Panc1 (cell line): ENCODE data around the gene ANKRD17. TPM values are rescaled to one million over a fixed set of nuclear protein-coding genes. Genes with fewer than 3 reads are reported as not detected.

ENCODE experiments used
- ATAC-seq: fragments of 200-7000 bp; cut with Tn5 transposase; 2 replicates; pipeline ENCODE4 v1.9.1; 2020; ENCODE audit warnings: mild to moderate bottlenecking, moderate library complexity
- BruUV-seq: library from RNA; stranded (reverse); fragments of 400-500 nt; replicated peaks from 2 replicates; lab custom pipeline; 2021; lab: Mats Ljungman, UMichigan
- CTCF ChIA-PET: fragments of 300-600 bp; sonication (Branson Sonifier 250); formaldehyde crosslinking; loops from one replicate; lab custom pipeline; 2022; ENCODE audit warnings: antibody characterized with exemption; lab: Charles Lee
- POLR2A ChIA-PET: fragments of 300-600 bp; sonication (Branson Sonifier 250); formaldehyde crosslinking; loops from one replicate; lab custom pipeline; 2022; ENCODE audit warnings: antibody characterized with exemption; lab: Charles Lee
- DNase-seq: peaks from one replicate; pipeline ENCODE4 v3.0.0-alpha.2; 2010; ENCODE audit warnings: low read depth, low spot score
- H3K27ac ChIP-seq: 2 replicates; pipeline ENCODE4 v1.5.1; 2011; ENCODE audit warnings: mild to moderate bottlenecking, low read length, inconsistent platforms
- H3K27me3 ChIP-seq: fragments of 200-500 bp; sonication (Bioruptor generic); 2 replicates; pipeline ENCODE4 v1.6.0; 2014; ENCODE audit warnings: low read length, inconsistent platforms; ENCODE audit not compliant: control insufficient read depth, insufficient read depth
- H3K36me3 ChIP-seq: fragments of 200-500 bp; sonication (Bioruptor generic); 2 replicates; pipeline ENCODE4 v1.5.1; 2014; ENCODE audit warnings: inconsistent platforms, mild to moderate bottlenecking, low read length, moderate library complexity; ENCODE audit not compliant: control insufficient read depth, insufficient read depth
- H3K4me1 ChIP-seq: 2 replicates; pipeline ENCODE4 v1.5.1; 2011; ENCODE audit warnings: inconsistent platforms, mild to moderate bottlenecking, low read length, moderate library complexity; ENCODE audit not compliant: control insufficient read depth, insufficient read depth
- H3K4me3 ChIP-seq, 2 experiments: 2 replicates each; pipeline ENCODE4 v1.5.1; 2011 to 2012; ENCODE audit warnings: low read depth in 2 of 2, low read length in 2 of 2, mild to moderate bottlenecking in 2 of 2, inconsistent platforms in 1 of 2, moderate library complexity in 1 of 2
- H3K9me3 ChIP-seq: fragments of 200-500 bp; sonication (Bioruptor generic); 2 replicates; pipeline ENCODE4 v1.5.1; 2014; ENCODE audit warnings: low read depth, mild to moderate bottlenecking, inconsistent platforms, low read length, moderate library complexity; ENCODE audit not compliant: control insufficient read depth, insufficient read depth
- POLR2AphosphoS5 ChIP-seq: IDR thresholded peaks from 2 replicates; pipeline ENCODE4 v1.6.1; 2012; ENCODE audit warnings: mild to moderate bottlenecking, low read depth, low read length, moderate library complexity
- SIN3A ChIP-seq: IDR thresholded peaks from 2 replicates; pipeline ENCODE4 v1.6.1; 2012; ENCODE audit warnings: low read depth, mild to moderate bottlenecking, low read length, moderate library complexity, borderline replicate concordance; ENCODE audit not compliant: insufficient read depth
- TCF7L2 ChIP-seq: IDR thresholded peaks from 2 replicates; pipeline ENCODE4 v1.6.1; 2011; ENCODE audit warnings: mild to moderate bottlenecking, low read depth, low read length, inconsistent platforms
- in situ Hi-C: cut with HindIII; loops from 2 replicates; pipeline ENCODE4 v1.10.0; 2016; ENCODE audit warnings: low sequenced_read_pairs, low pct_unique_long_range_greater_than_20kb
- intact Hi-C: fragments of 100-400 bp; cut with micrococcal nuclease; formaldehyde crosslinking; loops from one replicate; pipeline ENCODE4 v1.10.0; 2022; ENCODE audit not compliant: unreplicated experiment
- total RNA-seq: library from RNA; stranded (reverse); gene quantifications from one replicate; pipeline ENCODE4 v1.2.1, GENCODE V29; 2021; ENCODE audit not compliant: unreplicated experiment
- TF ChIP-seq, protein P1 (sequence below), 2 experiments: IDR thresholded peaks; 2 replicates each; pipeline ENCODE4 v1.6.1; 2011 to 2012; ENCODE audit warnings: low read depth in 2 of 2, control low read depth in 1 of 2, low read length in 1 of 2, mild to moderate bottlenecking in 1 of 2, moderate library complexity in 1 of 2; ENCODE audit not compliant: insufficient read depth in 1 of 2
- TF ChIP-seq, protein P2 (sequence below): fragments of 450-650 bp; IDR thresholded peaks from 2 replicates; pipeline ENCODE4 v1.5.1; 2017; ENCODE audit warnings: mild to moderate bottlenecking

The ANKRD17 gene
- total RNA-seq, 1 experiment from 2014 or later = 38.5 TPM

DNA sequence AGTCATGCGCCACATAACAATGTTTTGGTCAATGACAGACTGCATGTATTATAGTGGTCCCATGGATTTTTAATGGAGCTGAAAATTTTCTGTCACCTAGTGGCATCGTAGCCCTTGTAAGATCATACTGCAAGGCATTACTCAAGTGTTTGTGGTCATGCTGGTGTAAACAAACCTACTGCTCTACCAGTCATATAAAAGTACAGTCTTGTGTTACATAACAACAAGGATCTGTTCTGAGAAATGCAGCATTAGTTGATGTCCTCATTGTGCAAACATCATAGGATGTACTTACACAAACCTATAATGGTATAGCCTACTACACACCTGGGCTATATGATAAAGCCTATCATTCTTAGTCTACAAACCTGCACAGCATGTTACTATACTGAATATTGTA is 223.7 kb downstream of the ANKRD17 start:
- no peak overlapping the region for H3K4me3 ChIP-seq
- in situ Hi-C loops = no loop called here
- no peak overlapping the region for H3K27ac ChIP-seq
- H3K4me1 ChIP-seq = no peaks in the 10 kb centered on the region
- no peaks in the 10 kb centered on the region for H3K9me3 ChIP-seq
- TF ChIP-seq SIN3A (no peak), TCF7L2 (no peak), POLR2AphosphoS5 (no peak)
- TF ChIP-seq, protein P1, sequence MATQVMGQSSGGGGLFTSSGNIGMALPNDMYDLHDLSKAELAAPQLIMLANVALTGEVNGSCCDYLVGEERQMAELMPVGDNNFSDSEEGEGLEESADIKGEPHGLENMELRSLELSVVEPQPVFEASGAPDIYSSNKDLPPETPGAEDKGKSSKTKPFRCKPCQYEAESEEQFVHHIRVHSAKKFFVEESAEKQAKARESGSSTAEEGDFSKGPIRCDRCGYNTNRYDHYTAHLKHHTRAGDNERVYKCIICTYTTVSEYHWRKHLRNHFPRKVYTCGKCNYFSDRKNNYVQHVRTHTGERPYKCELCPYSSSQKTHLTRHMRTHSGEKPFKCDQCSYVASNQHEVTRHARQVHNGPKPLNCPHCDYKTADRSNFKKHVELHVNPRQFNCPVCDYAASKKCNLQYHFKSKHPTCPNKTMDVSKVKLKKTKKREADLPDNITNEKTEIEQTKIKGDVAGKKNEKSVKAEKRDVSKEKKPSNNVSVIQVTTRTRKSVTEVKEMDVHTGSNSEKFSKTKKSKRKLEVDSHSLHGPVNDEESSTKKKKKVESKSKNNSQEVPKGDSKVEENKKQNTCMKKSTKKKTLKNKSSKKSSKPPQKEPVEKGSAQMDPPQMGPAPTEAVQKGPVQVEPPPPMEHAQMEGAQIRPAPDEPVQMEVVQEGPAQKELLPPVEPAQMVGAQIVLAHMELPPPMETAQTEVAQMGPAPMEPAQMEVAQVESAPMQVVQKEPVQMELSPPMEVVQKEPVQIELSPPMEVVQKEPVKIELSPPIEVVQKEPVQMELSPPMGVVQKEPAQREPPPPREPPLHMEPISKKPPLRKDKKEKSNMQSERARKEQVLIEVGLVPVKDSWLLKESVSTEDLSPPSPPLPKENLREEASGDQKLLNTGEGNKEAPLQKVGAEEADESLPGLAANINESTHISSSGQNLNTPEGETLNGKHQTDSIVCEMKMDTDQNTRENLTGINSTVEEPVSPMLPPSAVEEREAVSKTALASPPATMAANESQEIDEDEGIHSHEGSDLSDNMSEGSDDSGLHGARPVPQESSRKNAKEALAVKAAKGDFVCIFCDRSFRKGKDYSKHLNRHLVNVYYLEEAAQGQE (IDR thresholded peaks at IDR 0.05; ENCODE audit: insufficient read depth in 1 of 2, low read depth in 2 of 2, low read length in 1 of 2) = no peak
- TF ChIP-seq, protein P2, sequence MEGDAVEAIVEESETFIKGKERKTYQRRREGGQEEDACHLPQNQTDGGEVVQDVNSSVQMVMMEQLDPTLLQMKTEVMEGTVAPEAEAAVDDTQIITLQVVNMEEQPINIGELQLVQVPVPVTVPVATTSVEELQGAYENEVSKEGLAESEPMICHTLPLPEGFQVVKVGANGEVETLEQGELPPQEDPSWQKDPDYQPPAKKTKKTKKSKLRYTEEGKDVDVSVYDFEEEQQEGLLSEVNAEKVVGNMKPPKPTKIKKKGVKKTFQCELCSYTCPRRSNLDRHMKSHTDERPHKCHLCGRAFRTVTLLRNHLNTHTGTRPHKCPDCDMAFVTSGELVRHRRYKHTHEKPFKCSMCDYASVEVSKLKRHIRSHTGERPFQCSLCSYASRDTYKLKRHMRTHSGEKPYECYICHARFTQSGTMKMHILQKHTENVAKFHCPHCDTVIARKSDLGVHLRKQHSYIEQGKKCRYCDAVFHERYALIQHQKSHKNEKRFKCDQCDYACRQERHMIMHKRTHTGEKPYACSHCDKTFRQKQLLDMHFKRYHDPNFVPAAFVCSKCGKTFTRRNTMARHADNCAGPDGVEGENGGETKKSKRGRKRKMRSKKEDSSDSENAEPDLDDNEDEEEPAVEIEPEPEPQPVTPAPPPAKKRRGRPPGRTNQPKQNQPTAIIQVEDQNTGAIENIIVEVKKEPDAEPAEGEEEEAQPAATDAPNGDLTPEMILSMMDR = no peak
- CTCF ChIA-PET = no interaction called here
- DNase-seq = no peak
- no peaks in the 10 kb centered on the region for H3K36me3 ChIP-seq
- POLR2A ChIA-PET = no interaction called here
- BruUV-seq = no TSS peak
- intact Hi-C loops = no loop called here
- no peak for ATAC-seq
- no peaks in the 10 kb centered on the region for H3K27me3 ChIP-seq

DNA sequence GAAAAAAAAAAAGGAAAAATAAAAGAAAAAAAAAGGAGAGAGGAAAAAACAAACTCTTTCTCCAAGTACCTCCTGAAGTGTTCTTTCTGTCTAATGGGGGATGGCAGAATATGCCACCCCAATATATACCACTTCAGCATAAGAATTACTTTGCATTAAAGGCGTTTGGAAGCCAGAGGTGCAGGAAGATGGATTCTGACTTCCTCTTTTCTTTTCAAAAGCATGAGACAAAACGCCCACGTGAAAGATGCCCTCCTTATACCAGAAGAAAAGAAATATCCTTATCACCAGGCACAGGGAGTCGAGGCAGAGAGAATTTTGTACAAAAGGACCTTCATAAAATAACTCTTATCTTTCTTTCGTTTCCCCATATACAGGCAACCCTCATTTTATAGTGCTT is 230.0 kb downstream of the ANKRD17 start:
- ATAC-seq = no peak
- TF ChIP-seq SIN3A = no peak
- TF ChIP-seq, protein P1 (IDR thresholded peaks at IDR 0.05; ENCODE audit: insufficient read depth in 1 of 2, low read depth in 2 of 2, low read length in 1 of 2) = no peak
- TF ChIP-seq, protein P2 = no peak
- TF ChIP-seq TCF7L2 = no peak
- TF ChIP-seq POLR2AphosphoS5 = no peak
- Histone ChIP-seq H3K27me3 (no peaks in the 10 kb centered on the region), H3K27ac (no peak overlapping the region), H3K4me3 (no peak overlapping the region), H3K36me3 (no peaks in the 10 kb centered on the region), H3K9me3 (no peaks in the 10 kb centered on the region), H3K4me1 (no peaks in the 10 kb centered on the region)
- ChIA-PET POLR2A (no interaction called here), CTCF (no interaction called here)
- no TSS peak for BruUV-seq
- intact Hi-C loops = no loop called here
- DNase-seq = no peak
- in situ Hi-C loops = no loop called here

Other genes with a start within 250 kb of the ANKRD17 start
- 9.9 TPM for gene COX18, start 189.1 kb downstream of the ANKRD17 start, total RNA-seq
- 21.3 TPM for gene ALB, start 145.5 kb upstream of the ANKRD17 start, total RNA-seq
- 1.3 TPM for gene AFP, start 177.4 kb upstream of the ANKRD17 start, total RNA-seq
- gene AFM, start 222.9 kb upstream of the ANKRD17 start, total RNA-seq = not detected